HG03342 (cell line): Measurements from ENCODE around the gene POT1.
"Not testable (repeated sequence)": the region's sequence is repeated elsewhere in the genome, so short reads cannot be mapped to it uniquely, and the experiment has no call there.

Experiments used
- ATAC-seq: cut with Tn5 transposase; IDR thresholded peaks from one replicate; pipeline ENCODE4 v1.9.1; 2021; ENCODE audit warnings: mild to moderate bottlenecking, moderate library complexity; ENCODE audit not compliant: unreplicated experiment

The POT1 gene, protein sequence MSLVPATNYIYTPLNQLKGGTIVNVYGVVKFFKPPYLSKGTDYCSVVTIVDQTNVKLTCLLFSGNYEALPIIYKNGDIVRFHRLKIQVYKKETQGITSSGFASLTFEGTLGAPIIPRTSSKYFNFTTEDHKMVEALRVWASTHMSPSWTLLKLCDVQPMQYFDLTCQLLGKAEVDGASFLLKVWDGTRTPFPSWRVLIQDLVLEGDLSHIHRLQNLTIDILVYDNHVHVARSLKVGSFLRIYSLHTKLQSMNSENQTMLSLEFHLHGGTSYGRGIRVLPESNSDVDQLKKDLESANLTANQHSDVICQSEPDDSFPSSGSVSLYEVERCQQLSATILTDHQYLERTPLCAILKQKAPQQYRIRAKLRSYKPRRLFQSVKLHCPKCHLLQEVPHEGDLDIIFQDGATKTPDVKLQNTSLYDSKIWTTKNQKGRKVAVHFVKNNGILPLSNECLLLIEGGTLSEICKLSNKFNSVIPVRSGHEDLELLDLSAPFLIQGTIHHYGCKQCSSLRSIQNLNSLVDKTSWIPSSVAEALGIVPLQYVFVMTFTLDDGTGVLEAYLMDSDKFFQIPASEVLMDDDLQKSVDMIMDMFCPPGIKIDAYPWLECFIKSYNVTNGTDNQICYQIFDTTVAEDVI

DNA sequence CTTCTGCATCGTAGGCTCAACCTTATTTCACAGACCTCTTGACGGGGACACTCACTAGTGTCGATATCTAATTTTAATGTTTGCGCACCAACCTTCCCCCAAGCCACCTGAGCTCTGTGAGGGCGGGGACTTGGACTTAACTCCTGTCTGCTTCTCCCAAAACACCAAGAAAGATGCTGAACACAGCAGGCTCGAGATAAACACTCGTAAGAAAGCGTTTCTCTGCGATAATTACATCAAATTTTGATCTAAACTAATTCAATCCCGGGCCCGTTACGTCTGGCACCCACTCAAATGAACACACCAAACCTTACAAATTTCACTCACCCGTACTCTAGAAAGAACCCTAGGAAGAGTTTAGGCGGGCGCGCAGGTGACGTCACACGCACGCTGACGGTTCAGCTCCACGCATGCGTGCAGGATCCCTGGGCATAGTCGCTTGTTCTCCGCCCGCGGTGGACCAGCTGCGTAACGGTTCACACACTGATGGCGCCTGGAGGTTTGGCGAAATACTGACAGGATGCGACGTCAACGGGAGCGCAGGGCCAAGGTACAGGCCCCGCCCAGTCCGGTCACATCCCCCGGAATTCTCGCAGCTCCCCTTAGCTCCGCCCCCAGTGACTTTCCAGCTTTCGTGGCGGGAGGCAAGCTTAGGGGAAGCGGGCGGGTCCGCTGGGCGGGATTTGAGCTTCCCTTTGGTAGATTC, at the start of gene POT1:
POT1 (minus strand) TSS at position 359 of the 706 bp plus-strand sequence. CDS start 32,652 bp downstream, outside the sequence.
- ATAC-seq, result peak; percentile 100

DNA sequence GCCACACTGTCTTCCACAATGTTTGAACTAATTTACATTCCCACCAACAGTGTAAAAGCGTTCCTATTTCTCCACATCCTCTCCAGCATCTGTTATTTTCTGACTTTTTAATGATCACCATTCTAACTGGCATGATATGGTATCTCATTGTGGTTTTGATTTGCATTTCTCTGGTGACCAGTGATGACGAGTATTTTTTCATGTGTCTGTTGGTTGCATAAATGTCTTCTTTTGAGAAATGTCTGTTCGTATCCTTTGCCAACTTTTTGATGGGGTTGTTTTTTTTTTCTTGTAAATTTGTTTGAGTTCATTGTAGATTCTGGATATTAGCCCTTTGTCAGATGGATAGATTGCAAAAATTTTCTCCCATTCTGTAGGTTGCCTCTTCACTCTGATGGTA, 45.5 kb upstream of the POT1 start:
- not testable (repeated sequence) for ATAC-seq

DNA sequence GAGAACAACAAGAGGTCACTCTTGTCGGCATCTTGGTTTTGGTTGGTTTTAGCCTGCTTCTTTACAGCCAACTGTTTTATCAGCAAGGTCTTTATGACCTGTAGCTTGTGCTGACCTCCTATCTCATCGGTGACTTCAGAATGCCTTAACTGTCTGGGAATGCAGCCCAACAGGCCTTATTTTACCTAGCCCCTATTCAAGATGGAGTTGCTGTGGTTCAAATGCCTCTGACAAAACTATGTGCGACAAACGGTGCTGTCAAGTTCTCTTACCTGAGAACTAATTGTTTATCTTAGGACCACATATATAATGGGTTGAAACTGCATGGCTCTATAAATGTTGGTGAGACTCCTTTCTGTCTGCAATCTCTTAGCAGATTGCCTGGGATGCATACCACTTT, 35.9 kb upstream of the POT1 start:
- ATAC-seq, result no peak

DNA sequence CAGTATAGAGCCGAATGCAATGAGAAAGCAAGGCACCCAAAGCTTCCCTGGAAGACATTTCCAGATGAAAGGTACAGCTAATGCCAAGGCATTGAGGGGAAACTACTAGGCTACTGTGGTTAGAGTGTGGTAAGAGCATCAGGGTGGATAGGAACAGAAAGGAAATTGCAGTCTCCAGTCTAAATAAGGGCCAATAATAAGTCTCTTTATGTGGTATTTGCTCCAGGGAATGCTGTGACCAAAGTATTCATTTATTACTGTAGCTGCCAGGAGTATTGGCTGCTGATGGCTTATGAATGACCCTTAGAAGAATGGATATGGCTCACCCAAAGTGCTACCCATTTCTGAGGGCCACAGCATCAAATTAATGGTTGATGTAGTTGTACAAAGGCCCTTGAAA, 30.1 kb upstream of the POT1 start:
- no peak for ATAC-seq

DNA sequence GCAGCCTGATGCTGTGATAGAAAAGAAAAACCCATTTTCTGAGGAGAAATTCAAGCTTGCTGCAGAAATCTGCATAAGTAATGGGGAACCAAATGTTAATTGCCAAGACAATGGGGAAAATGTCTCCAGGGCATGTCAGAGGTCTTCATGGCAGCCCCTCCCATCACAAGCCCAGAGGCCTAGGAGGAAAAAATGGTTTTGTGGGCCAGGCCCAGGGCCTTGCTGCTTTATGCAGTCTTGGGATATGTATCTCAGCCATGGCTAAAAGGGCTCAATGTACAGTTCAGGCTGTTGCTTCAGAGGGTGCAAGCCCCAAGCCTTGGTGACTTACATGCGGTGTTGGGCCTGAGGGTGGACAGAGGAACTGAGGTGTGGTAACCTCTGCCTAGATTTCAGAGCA, 28.3 kb upstream of the POT1 start:
- not testable (repeated sequence) for ATAC-seq

DNA sequence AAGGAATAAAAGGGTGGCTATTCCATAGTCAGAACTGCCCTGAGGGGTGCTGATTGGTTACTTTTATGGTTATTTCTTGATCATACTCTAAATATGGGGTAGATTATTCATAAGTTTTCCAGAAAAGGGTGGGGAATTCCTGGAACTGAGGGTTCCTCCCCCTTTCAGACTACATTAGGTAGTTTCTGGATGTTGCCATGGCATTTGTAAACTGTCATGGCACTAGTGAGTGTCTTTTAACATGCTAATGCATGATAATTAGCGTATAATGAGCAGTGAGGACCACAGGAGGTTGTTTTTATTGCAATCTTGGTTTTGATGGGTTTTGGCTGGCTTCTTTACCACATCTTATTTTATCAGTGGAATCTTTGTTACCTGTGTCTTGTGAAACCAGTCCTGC, 26.5 kb upstream of the POT1 start:
- ATAC-seq, result no peak

DNA sequence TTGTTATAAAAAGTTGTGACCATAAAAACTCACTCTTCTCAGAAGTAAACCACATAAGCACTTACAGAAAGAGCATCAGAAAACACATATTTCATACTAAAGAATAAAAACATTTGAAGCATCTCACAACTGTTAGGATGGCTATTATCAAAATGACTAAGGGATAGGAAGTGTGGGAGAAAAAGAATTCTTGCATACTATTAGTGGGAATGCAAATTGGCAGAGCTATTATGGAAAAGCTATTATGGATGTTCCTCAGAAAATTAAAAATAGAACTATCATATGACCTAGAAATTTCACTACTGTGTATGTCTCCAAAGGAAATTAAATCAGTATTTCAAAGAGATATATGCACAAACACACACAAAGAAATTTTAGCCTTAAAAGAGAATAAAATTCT, 25.2 kb upstream of the POT1 start:
- ATAC-seq, result no peak

DNA sequence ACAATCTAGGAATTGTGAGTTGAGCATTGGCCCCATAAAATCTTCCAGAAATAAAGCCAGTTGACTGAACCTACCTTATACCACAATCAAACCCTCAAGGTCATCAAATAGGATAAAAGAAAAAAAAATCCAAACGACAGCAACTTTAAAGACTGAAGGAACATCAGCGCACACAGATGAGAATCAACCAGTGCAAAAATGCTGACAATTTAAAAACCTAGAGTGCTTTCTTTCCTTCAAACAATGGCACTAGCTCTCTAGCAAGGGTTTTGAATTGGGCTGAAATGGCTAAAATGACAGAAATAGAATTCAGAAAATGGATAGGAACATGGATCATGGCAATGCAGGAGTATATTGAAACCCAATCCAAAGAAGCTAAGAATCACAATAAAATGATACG, 16.1 kb upstream of the POT1 start:
- ATAC-seq, result no peak

DNA sequence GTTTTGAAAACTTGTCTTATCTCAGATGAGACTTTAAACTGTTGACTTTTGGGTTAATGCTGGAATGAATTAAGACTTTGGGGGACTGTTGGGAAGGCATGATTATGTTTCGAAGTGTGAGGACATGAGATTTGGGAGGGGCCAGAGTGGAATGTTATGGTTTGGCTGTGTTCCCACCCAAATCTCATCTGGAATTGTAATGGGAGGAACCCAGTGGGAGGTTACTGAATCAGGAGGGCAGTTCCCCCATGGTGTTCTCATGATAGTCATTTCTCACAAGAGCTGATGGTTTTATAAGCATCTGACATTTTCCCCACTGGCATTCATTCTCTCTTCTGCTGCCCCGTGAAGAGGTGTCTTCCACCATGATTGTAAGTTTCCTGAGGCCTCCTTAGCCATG, 13.8 kb upstream of the POT1 start:
- ATAC-seq, result no peak

DNA sequence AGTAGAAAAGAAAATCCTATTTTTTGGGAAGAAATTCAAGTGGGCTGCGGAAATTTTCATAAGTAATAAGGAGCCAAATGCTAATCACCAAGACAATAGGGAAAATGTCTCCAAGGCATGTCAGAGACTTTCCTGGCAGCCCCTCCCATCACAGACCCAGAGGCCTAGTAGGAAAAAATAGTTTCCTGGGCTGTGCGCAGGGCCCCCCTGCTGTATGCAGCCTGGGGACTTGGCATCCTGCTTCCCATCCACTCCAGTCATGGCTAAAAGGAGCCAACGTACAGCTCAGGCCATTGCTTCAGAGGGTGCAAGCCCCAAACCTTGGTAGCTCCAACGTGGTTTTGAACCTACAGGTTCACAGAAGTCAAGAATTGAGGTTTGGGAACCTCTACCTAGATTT, 12.8 kb upstream of the POT1 start:
- no peak for ATAC-seq

DNA sequence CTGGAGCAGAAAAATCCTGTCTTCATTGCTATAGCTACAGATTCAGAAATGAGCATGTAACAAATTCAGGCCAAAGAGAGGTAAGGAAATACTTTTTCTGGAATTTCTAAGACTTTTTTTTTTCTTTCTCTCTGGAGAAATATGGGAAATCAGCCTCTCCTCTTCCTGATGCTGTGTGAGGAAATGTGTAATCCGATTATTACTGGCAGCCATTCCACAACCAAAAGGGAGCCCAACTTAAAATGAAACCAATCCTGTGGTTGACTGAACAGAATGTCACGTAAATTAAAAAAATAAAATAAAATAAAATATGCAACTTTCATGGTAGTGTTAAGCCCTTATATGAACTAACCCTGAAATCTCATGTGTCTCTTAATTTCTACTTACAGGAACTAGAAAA, 10.7 kb upstream of the POT1 start:
- no peak for ATAC-seq

DNA sequence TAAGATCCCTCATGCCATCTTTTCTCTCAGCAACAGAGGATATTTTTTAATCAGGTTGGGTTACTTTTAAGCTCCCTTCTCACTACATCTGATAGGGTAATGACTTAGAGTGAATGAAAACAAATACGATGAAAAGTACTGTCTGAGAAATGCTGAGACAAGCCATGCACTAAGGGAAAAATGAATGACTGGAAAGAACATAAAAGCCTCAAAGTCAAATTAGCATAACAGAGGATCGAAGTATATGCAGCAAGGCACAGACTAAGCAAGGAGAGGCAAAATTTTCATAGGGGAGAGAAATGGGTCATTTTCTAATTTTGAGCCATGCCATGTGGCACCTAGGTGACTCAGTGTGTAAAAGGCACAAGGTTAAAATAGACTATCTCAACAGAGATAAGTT, 8.5 kb upstream of the POT1 start:
- ATAC-seq, result no peak

DNA sequence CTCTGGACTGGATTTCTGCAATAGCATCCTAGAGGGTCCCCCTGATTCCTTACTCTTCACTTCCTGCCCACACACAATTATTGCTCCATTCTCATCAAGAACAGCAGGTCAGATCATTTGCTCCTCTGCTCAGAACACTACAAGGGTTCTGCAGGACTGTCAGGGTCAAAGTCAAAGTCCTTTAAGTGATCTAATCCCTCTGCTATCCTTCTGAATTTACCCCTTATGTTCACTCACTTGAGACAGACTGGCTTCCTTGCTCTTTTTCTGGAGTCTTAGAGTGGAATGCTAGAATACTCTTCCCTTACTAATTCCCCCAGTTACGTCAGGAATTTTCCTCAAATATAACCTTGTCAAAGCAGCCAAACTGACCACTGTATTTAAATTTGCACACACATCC, 7.5 kb upstream of the POT1 start:
- no peak for ATAC-seq

DNA sequence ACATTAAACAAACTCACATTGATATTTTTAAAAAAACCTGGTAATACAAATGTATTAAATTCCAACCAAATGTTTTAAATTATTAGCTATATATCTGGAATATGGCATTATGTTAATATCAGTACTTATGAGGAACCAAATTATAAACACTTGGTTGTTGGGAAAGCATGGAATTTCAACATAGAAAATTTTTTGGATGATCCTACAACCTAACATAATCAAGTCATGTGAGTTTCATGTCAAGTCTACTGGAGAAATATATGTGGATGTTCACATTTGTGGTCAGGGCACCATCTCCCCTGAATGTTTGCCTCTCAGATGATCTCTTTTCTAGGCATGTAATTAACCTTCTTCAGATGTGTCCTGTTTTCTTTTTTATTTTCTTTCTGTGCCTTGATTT, 5.2 kb upstream of the POT1 start:
- no peak for ATAC-seq

DNA sequence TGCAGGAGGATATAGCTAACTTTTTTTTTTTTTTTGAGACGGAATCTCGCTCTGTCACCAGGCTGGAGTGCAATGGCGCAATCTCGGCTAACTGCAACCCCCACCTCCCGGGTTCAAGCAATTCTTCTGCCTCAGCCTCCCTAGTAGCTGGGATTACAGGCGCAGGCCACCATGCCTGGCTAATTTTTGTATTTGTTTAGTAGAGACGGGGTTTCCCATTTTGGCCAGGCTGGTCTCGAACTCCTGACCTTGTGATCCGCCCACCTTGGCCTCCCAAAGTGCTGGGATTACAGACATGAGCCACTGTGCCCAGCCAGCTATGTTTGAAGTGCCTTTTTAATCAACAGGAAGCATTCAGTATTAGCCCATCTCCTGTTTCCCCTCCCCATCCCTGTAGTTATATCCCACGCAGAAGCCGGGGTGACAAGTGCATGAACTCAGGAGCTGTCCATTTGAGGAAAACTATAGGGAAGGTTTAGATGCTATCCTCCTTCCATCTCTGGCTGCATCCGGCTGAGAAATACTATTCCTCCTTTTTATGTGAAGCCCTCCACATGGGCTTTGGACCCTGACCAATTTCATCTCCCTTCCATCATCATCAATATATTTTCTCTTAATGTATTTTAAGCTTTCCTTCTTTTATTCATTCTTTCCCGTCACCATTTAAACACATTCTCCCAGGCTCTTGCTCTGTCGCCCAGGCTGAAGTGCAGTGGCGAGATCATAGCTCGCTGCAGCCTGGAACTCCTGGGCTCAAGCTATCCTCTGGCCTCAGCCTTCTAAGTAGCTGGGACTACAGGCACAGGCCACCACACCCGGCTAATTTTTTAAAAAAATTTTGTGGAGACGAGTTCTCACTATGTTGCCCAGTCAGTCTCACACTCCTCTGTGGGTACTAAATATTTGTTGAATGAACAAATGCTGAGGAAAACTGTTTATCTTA, 1.3 kb upstream of the POT1 start:
- ATAC-seq, result no peak

DNA sequence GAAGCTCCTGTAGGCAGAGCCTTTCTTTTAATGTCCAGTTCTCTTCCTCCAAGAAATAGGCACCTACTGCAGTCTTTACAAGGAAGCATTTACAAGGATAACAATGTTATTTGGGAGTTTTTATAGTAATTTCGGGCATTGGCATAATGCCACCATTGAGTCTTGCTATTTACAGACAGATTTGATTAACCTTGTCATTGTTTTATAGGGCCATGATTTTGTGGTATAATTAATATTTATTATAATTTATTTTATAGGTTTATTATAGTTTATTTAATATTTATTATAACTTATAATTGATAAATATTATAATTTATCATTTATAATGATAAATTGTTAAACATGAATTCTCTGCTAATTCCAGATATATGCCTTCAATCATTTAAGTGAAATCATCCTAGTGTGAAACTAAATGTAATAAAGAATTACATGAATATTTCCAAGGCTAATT, 573 bp upstream of the POT1 start:
- no peak for ATAC-seq

DNA sequence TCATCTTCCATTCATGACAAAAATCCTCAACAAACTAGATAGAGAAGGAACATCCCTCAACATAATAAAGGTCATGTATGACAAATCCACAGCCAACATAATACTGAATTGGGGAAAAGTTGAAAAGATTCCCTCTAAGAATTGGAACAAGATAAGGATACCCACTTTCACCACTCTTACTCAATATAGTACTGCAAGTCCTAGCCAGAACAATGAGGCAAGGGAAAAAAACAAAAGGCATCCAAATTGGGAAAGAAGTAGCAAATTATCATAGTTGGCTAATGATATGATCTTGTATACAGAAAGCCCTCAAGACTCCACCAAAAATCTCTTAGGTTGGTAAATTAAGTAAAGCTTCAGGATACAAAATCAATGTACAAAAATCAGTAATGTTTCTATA, 4.7 kb downstream of the POT1 start:
- no peak for ATAC-seq

DNA sequence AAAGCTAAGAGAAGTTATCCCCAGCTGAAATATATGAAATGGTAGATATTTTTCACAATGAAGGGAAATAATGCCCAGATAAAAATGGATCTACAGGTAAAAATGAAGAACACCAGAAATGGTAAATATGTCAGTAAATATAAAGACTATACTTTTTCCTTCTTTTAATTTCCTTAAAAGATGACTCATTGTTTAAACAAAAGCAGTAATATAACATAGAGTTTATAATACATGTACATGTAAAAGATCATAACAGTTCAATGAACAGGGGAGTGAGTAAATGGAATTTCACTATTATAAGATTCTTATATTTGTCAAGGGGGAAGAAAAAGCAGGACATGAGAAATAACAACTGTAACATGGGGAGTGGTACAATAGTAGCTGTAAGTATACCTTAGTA, 7.4 kb downstream of the POT1 start:
- no peak for ATAC-seq

DNA sequence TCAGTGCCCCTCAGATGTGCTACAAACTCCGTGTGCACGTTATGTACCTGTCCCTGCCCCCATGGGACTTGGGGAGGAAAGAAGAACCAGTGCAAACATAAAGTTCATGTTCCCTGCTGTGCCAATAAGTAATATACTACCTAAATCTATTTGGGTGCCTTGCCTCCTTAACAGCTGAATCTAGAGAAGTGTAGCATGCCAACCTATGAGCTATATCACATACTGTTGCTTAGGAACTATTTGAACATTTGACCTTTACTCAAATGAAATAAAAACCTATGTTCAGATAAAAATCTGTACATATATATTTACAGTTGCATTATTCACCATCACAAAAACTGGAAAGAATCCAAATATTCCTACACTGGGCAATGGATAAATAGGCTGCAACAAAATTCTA, 9.8 kb downstream of the POT1 start:
- ATAC-seq, result no peak

DNA sequence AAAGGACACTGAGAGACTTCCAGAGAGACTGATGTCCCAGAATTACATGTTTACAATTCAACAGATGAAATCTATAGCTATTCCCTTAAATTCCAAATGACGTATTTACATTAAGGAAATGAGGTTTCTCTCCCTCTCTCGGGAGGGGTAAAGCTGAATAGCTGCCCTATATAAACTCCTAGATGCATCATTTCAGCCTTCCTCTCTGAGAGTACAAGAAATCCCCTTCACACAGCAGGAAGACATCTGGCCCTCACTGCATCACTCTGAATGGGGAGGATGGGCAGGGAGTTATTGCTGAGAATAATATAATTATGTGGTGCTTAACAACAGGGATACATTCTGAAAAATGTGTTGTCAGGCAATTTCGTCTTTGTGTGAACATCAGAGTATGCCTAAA, 11.0 kb downstream of the POT1 start:
- ATAC-seq, result peak; percentile 67

DNA sequence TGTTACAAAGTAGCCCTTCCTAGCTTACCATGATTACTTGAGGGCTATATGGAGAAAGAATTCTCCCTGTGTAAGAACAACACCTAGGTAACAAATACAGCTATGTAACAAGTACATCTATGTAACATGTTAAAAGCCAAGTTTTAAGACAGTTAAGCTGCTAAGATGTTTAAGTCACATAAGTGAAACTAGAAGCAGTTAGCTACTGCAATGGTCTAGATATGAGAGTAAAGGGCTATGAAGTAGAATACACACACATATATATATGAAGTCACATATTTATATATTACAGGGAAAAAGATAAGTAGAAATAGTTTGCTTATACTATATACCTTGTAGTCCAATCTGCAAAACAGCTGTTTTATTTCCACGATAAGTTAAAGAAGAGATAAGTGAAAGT, 14.4 kb downstream of the POT1 start:
- ATAC-seq, result peak; percentile 59
